ENCODE data around the gene HTT.

DNA sequence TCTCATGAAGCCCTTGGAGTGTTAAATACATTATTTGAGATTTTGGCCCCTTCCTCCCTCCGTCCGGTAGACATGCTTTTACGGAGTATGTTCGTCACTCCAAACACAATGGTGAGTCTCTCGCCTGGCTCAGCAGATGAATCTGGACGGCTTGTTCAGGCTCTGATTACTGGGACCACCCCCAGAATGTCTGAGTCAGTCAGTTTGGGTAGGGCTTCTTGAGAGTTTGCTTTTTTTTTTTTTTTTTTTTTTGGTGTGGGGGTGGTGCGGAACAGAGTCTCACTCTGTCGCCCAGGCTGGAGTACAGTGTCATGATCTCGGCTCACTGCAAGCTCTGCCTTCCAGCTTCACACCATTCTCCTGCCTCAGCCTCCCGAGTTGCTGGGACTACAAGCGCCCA is 112.1 kb downstream of the HTT start:
- TF ChIP-seq, protein P1, sequence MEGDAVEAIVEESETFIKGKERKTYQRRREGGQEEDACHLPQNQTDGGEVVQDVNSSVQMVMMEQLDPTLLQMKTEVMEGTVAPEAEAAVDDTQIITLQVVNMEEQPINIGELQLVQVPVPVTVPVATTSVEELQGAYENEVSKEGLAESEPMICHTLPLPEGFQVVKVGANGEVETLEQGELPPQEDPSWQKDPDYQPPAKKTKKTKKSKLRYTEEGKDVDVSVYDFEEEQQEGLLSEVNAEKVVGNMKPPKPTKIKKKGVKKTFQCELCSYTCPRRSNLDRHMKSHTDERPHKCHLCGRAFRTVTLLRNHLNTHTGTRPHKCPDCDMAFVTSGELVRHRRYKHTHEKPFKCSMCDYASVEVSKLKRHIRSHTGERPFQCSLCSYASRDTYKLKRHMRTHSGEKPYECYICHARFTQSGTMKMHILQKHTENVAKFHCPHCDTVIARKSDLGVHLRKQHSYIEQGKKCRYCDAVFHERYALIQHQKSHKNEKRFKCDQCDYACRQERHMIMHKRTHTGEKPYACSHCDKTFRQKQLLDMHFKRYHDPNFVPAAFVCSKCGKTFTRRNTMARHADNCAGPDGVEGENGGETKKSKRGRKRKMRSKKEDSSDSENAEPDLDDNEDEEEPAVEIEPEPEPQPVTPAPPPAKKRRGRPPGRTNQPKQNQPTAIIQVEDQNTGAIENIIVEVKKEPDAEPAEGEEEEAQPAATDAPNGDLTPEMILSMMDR (IDR thresholded peaks at IDR 0.05; ENCODE audit: low read depth, low read length, missing input control): no peak
- TF ChIP-seq, protein P2, sequence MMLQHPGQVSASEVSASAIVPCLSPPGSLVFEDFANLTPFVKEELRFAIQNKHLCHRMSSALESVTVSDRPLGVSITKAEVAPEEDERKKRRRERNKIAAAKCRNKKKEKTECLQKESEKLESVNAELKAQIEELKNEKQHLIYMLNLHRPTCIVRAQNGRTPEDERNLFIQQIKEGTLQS (IDR thresholded peaks at IDR 0.05): no peak
